ENCODE measurements around the gene HMGN3.

GRCh38 chr6:79212859-79213258, 21.6 kb downstream of the HMGN3 start:
- TF ChIP-seq, protein P1, sequence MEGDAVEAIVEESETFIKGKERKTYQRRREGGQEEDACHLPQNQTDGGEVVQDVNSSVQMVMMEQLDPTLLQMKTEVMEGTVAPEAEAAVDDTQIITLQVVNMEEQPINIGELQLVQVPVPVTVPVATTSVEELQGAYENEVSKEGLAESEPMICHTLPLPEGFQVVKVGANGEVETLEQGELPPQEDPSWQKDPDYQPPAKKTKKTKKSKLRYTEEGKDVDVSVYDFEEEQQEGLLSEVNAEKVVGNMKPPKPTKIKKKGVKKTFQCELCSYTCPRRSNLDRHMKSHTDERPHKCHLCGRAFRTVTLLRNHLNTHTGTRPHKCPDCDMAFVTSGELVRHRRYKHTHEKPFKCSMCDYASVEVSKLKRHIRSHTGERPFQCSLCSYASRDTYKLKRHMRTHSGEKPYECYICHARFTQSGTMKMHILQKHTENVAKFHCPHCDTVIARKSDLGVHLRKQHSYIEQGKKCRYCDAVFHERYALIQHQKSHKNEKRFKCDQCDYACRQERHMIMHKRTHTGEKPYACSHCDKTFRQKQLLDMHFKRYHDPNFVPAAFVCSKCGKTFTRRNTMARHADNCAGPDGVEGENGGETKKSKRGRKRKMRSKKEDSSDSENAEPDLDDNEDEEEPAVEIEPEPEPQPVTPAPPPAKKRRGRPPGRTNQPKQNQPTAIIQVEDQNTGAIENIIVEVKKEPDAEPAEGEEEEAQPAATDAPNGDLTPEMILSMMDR (IDR thresholded peaks at IDR 0.05): no peak
- no peak for TF ChIP-seq POLR2A (IDR thresholded peaks at IDR 0.05)
